CD14-positive monocyte (primary cell): ENCODE results near the gene UQCC2. TPM values are rescaled to one million over a fixed set of nuclear protein-coding genes. Genes with fewer than 3 reads are reported as not detected.

Source experiments
- DNase-seq, 3 donors: peaks; one replicate each; pipeline ENCODE4 v3.0.0-alpha.2; 2011 to 2022
- H2AFZ ChIP-seq: 2 replicates; pipeline ENCODE4 v1.6.0; 2012; ENCODE audit warnings: mild to moderate bottlenecking, low read depth, low read length, inconsistent platforms; ENCODE audit not compliant: insufficient read depth, poor library complexity, severe bottlenecking
- H3K27ac ChIP-seq, 2 donors: 1 replicate in 1 of 2; 2 replicates in 1 of 2; pipeline ENCODE4 v1.5.1; 2012 to 2013; ENCODE audit warnings: low read length in 2 of 2, control low read depth in 1 of 2, inconsistent platforms in 1 of 2, low read depth in 1 of 2, mild to moderate bottlenecking in 1 of 2
- H3K27me3 ChIP-seq, 2 donors: one replicate each; pipeline versions ENCODE4 v1.6.0 to v1.6.1; 2011 to 2013; ENCODE audit warnings: low read length in 2 of 2; ENCODE audit not compliant: control insufficient read depth in 2 of 2, insufficient read depth in 2 of 2
- H3K36me3 ChIP-seq, 2 donors: replicated peaks in 1 of 2; 1 replicate in 1 of 2; 2 replicates in 1 of 2; pipeline versions ENCODE4 v1.5.1 to v1.6.1; 2012 to 2013; ENCODE audit warnings: low read length in 2 of 2, control low read depth in 1 of 2, inconsistent platforms in 1 of 2, mild to moderate bottlenecking in 1 of 2; ENCODE audit not compliant: insufficient read depth in 2 of 2, control insufficient read depth in 1 of 2
- H3K4me1 ChIP-seq, 2 donors: 1 replicate in 1 of 2; 2 replicates in 1 of 2; pipeline versions ENCODE4 v1.5.1 to v1.6.1; 2012 to 2013; ENCODE audit warnings: low read length in 2 of 2, control low read depth in 1 of 2, inconsistent platforms in 1 of 2, mild to moderate bottlenecking in 1 of 2, moderate library complexity in 1 of 2; ENCODE audit not compliant: insufficient read depth in 2 of 2, control insufficient read depth in 1 of 2
- H3K4me2 ChIP-seq: replicated peaks from 2 replicates; pipeline ENCODE3; 2012; ENCODE audit warnings: low read length, moderate library complexity, mild to moderate bottlenecking; ENCODE audit not compliant: poor library complexity, severe bottlenecking; ENCODE audit errors: extremely low read depth
- H3K4me3 ChIP-seq, 3 experiments: fragments of 200-600 bp in 1 of 3; sonication (generic) in 1 of 3; replicated peaks in 1 of 3; 1 replicate in 2 of 3; 2 replicates in 1 of 3; pipeline ENCODE4 v1.5.1; 2011 to 2013; ENCODE audit warnings: low read length in 3 of 3, mild to moderate bottlenecking in 3 of 3, control low read depth in 2 of 3, low read depth in 2 of 3, inconsistent platforms in 1 of 3, moderate library complexity in 1 of 3
- H3K79me2 ChIP-seq: 2 replicates; pipeline ENCODE4 v1.6.0; 2012; ENCODE audit warnings: mild to moderate bottlenecking, control low read depth, inconsistent platforms, low read length, moderate library complexity; ENCODE audit not compliant: insufficient read depth
- H3K9ac ChIP-seq: 2 replicates; pipeline ENCODE4 v1.6.0; 2017; ENCODE audit warnings: low read length, mild to moderate bottlenecking; ENCODE audit not compliant: insufficient read depth, poor library complexity, severe bottlenecking
- H3K9me3 ChIP-seq, 2 donors: replicated peaks in 1 of 2; 1 replicate in 1 of 2; 2 replicates in 1 of 2; pipeline versions ENCODE4 v1.5.1 to v1.6.1; 2012 to 2013; ENCODE audit warnings: low read length in 2 of 2, control low read depth in 1 of 2; ENCODE audit not compliant: control insufficient read depth in 1 of 2, insufficient read depth in 1 of 2
- H4K20me1 ChIP-seq: 2 replicates; pipeline ENCODE4 v1.6.0; 2012; ENCODE audit warnings: mild to moderate bottlenecking, low read length, control low read depth, moderate library complexity; ENCODE audit not compliant: insufficient read depth
- H3K27ac Mint-ChIP-seq, 7 donors: one replicate each; pipeline ENCODE4 v1.8.0; 2020; ENCODE audit warnings: mild to moderate bottlenecking in 7 of 7, mixed read lengths in 7 of 7, moderate library complexity in 6 of 7, inconsistent platforms in 2 of 7
- H3K27me3 Mint-ChIP-seq, 3 donors: one replicate each; pipeline ENCODE4 v1.8.0; 2021 to 2022; ENCODE audit warnings: low read depth in 3 of 3, mild to moderate bottlenecking in 3 of 3, mixed read lengths in 3 of 3, moderate library complexity in 3 of 3, inconsistent platforms in 1 of 3
- H3K36me3 Mint-ChIP-seq, 2 donors: one replicate each; pipeline ENCODE4 v1.8.0; 2020; ENCODE audit warnings: mixed read lengths in 2 of 2, inconsistent platforms in 1 of 2, mild to moderate bottlenecking in 1 of 2
- H3K4me1 Mint-ChIP-seq: one replicate; pipeline ENCODE4 v1.8.0; 2020; ENCODE audit warnings: mild to moderate bottlenecking, mixed read lengths
- H3K4me3 Mint-ChIP-seq, 2 donors: one replicate each; pipeline ENCODE4 v1.8.0; 2020; ENCODE audit warnings: mild to moderate bottlenecking in 2 of 2, mixed read lengths in 2 of 2, moderate library complexity in 1 of 2
- H3K9me3 Mint-ChIP-seq, 7 donors: one replicate each; pipeline ENCODE4 v1.8.0; 2020 to 2022; ENCODE audit warnings: mixed read lengths in 7 of 7, mild to moderate bottlenecking in 6 of 7, moderate library complexity in 6 of 7, inconsistent platforms in 2 of 7
- CTCF ChIP-seq: fragments of 200-600 bp; IDR thresholded peaks from one replicate; pipeline ENCODE4 v1.8.0; 2022; ENCODE audit warnings: antibody characterized with exemption, mild to moderate bottlenecking
- WGBS: methylation state at CpG from one replicate; pipeline ENCODE4 v1.1.5; 2013; ENCODE audit warnings: missing lambda C conversion rate; ENCODE audit not compliant: insufficient coverage; 5-methylcytosine and 5-hydroxymethylcytosine counted together
- intact Hi-C, 2 donors: fragments of 100-400 bp; cut with micrococcal nuclease; formaldehyde crosslinking; loops; one replicate each; pipeline versions ENCODE4 v1.15.0 to v1.15.1; 2023
- polyA minus RNA-seq: library from RNA; depleted of rRNA, polyadenylated mRNA; stranded (reverse); fragments of >200 nt; gene quantifications from 2 replicates; pipeline ENCODE4 v1.2.3, GENCODE V29; 2012
- polyA plus RNA-seq, 3 donors: library from polyadenylated mRNA; depleted of rRNA in 1 of 3; unstranded in 2 of 3; stranded (reverse) in 1 of 3; fragments of 300-500 nt in 2 of 3; fragments of >200 nt in 1 of 3; fragmentation: Illumina TruSeq in 2 of 3; gene quantifications; 1 replicate in 2 of 3; 2 replicates in 1 of 3; pipeline ENCODE4 v1.2.3, GENCODE V29; 2012 to 2021
- total RNA-seq, 12 experiments: library from RNA in 1 of 12; stranded (reverse) in 1 of 12; fragments of 120-200 nt in 1 of 12; gene quantifications; one replicate each; pipeline ENCODE4 v1.2.4 and lab custom pipeline; 2013 to 2026; ENCODE audit warnings: mixed read lengths in 6 of 12, inconsistent platforms in 1 of 12

UQCC2 gene
- 34.8 TPM for total RNA-seq (2013)
- 10 to 100 TPM; 10.3 to 39.3 (median 37.2) TPM for polyA plus RNA-seq
- polyA minus RNA-seq, result 2.4 and 3.9 TPM in 2 replicates
- 1.5 to 7.8 (median 4.2) reads per million in 11 experiments for total RNA-seq (lab: John Stamatoyannopoulos, UW)

DNA sequence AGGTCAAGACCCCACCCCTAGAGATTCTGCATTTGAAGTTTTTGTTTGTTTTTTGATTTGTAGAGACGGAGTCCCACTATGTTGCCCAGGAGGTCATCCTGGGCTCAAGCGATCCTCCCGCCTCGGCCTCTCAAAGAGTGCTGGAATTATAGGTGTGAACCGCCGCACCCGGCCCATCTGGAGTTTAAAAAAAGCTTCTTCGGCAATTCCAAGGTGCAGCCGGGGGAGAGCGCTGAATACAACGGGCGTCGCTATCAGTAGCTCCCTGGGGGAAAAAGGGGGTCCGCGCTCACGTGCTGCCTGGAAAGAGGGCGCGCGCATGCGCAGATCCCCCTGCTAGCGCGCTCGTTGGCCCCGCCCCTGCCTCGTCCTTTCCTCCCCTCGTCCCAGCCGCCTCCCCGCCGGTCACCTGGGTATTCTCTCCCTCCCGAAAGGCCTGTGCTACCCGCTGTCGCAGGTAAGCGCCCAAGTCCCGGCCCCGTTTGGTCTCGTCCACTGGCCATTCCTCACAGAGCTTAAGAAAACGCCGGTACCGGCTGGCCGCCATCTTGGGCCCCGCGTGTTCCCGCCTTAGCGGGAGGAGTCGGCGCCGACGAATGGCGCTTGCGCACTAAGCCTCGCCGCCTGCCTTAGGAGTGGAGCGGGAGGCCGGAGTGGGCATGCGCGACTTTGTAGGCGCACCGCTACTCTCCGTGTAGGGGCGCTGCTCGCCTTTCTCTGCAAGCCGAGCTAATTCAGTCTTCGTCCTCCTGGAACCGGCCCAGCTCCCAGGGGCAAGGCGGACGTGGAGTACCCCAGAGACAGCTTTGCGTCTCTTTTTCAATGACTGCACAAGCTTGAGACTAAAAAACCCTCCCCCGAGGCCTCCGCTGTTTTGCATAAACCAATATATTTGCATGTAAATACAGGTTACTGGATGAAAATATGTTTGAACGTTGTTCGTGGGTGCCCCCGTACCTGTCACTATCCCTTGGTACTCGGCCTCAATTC is at the start of gene UQCC2:
Gene UQCC2, minus strand, starts transcription at position 561 of the 990 bp plus-strand sequence. Its CDS starts 14 bp downstream, at position 547.
- H3K4me1 Mint-ChIP-seq, result peaks cover 14% of the 10 kb centered on the region
- intact Hi-C loops, result no loop called here
- TF ChIP-seq CTCF, result peak; percentile 59

GRCh38 chr6:33759887-33760629 is 48.6 kb upstream of the UQCC2 start:
- Histone ChIP-seq H3K4me3 (no peak overlapping the region), H3K9me3 (no peaks in the 10 kb centered on the region), H4K20me1 (no peaks in the 10 kb centered on the region), H3K9ac (no peak overlapping the region), H2AFZ (no peak overlapping the region), H3K79me2 (no peaks in the 10 kb centered on the region), H3K4me2 (no peak overlapping the region), H3K4me1 (no peaks in the 10 kb centered on the region), H3K36me3 (no peaks in the 10 kb centered on the region), H3K27me3 (no peaks in the 10 kb centered on the region), H3K27ac (no peak overlapping the region)
- TF ChIP-seq CTCF, result no peak
- Mint-ChIP-seq H3K27me3 (peaks cover 0 to 6% (median 2%) of the 10 kb centered on the region in 3 donors), H3K27ac (no peak overlapping the region), H3K9me3 (no peaks in the 10 kb centered on the region), H3K36me3 (no peaks in the 10 kb centered on the region), H3K4me1 (no peaks in the 10 kb centered on the region), H3K4me3 (no peak overlapping the region)
- 95% methylated on average over 7 of the region's 9 CpGs for WGBS
- DNase-seq, result no peak
- intact Hi-C loops, result no loop called here

More for the DNA sequence above, at the start of gene UQCC2:
- peak within 1 kb of the TSS; percentile 95 to 97 for H3K4me3 Mint-ChIP-seq
- peaks cover 10 to 20% of the 10 kb centered on the region in 2 donors for H3K36me3 Mint-ChIP-seq
- peak within 1 kb of the TSS; percentile 90 for H2AFZ ChIP-seq
- peak within 1 kb of the TSS; percentile 80 for H3K9ac ChIP-seq
- peaks cover 0 to 4% (median 2%) of the 10 kb centered on the region in 3 donors for H3K27me3 Mint-ChIP-seq
- H3K4me1 ChIP-seq, result peaks cover 13 to 16% of the 10 kb centered on the region in 2 donors
- no peaks in the 10 kb centered on the region for H3K27me3 ChIP-seq
- no peaks in the 10 kb centered on the region for H4K20me1 ChIP-seq
- H3K36me3 ChIP-seq, result peaks cover 0 to 21% of the 10 kb centered on the region in 2 donors
- no peaks in the 10 kb centered on the region for H3K9me3 Mint-ChIP-seq
- peak within 1 kb of the TSS; percentile 87 for H3K4me2 ChIP-seq
- DNase-seq, result peak; percentile 96 to 98 (median 96)
- H3K79me2 ChIP-seq, result peaks cover 5% of the 10 kb centered on the region
- peak within 1 kb of the TSS; percentile 86 to 99 (median 95) for H3K27ac Mint-ChIP-seq
- peak within 1 kb of the TSS; percentile 73 to 89 for H3K27ac ChIP-seq
- no peaks in the 10 kb centered on the region for H3K9me3 ChIP-seq
- H3K4me3 ChIP-seq, result peak within 1 kb of the TSS; percentile 60 to 97 (median 92)
- 2% methylated on average over 65 of the region's 73 CpGs for WGBS
